Esophagus muscularis mucosa (tissue), 3 donors: ENCODE results near the gene CAPN2.

Experiments
- POLR2A ChIP-seq: fragments of 450-650 bp; IDR thresholded peaks from one replicate; pipeline ENCODE4 v1.6.1; 2017; ENCODE audit warnings: antibody characterized with exemption, moderate library complexity, mild to moderate bottlenecking, low read depth
- POLR2AphosphoS5 ChIP-seq, 2 donors: sonication (generic); formaldehyde crosslinking; IDR thresholded peaks; one replicate each; pipeline ENCODE4 v1.6.1; 2017; ENCODE audit warnings: antibody characterized with exemption in 2 of 2
- TF ChIP-seq, protein P1 (sequence below), 3 experiments: fragments of 200-600 bp in 2 of 3; fragments of 450-650 bp in 1 of 3; sonication (generic) in 2 of 3; IDR thresholded peaks; one replicate each; pipeline ENCODE4 v1.5.1; 2017 to 2019; ENCODE audit warnings: antibody characterized with exemption in 3 of 3, mild to moderate bottlenecking in 2 of 3, moderate library complexity in 1 of 3

DNA sequence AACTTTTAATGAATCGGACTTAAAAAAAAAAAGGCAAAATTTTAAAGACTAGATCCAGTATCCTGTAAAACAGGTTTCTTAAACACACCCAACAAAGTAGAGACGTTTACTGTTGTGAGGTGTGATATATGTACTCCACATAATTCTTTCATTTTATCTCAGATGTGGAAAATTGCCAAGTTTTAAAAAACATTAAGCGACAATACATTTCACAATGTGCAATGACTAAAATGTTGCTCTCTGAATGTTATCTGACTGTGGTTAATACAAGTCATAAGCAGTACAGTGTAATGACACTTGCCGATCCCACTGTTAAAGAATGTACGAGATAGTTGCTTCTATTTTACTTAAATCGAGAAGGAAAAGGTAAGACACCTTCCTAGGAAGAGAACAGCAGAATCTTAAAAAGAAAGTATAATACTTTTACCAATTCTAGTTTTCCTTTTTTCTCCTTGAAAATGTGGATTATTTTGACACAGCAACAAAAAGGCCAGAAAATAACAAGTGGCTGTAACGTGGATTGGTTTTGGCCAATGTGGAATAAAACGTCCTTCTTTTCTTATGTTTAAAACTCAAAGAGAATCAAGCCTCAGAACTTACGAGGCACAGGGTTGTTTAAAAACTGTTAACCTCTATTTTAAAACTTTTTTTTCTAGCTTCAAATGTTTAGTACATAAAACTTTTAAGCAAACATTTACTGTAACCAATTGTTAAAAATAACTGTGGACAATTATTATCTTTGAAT lies 82.0 kb downstream of the CAPN2 start:
- TF ChIP-seq POLR2AphosphoS5 (IDR thresholded peaks at IDR 0.05) (no peak), POLR2A (no peak)
- TF ChIP-seq, protein P1, sequence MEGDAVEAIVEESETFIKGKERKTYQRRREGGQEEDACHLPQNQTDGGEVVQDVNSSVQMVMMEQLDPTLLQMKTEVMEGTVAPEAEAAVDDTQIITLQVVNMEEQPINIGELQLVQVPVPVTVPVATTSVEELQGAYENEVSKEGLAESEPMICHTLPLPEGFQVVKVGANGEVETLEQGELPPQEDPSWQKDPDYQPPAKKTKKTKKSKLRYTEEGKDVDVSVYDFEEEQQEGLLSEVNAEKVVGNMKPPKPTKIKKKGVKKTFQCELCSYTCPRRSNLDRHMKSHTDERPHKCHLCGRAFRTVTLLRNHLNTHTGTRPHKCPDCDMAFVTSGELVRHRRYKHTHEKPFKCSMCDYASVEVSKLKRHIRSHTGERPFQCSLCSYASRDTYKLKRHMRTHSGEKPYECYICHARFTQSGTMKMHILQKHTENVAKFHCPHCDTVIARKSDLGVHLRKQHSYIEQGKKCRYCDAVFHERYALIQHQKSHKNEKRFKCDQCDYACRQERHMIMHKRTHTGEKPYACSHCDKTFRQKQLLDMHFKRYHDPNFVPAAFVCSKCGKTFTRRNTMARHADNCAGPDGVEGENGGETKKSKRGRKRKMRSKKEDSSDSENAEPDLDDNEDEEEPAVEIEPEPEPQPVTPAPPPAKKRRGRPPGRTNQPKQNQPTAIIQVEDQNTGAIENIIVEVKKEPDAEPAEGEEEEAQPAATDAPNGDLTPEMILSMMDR (IDR thresholded peaks at IDR 0.05): no peak
